Non-pigmented ciliary epithelial cell (primary cell): ENCODE measurements around the gene SLC2A13.
"Not testable (repeated sequence)": the region's sequence is repeated elsewhere in the genome, so short reads cannot be mapped to it uniquely, and the experiment has no call there.

ENCODE experiments used
- DNase-seq: peaks from one replicate; pipeline ENCODE4 v3.0.0-alpha.2; 2010; ENCODE audit warnings: low read depth

SLC2A13 gene

DNA sequence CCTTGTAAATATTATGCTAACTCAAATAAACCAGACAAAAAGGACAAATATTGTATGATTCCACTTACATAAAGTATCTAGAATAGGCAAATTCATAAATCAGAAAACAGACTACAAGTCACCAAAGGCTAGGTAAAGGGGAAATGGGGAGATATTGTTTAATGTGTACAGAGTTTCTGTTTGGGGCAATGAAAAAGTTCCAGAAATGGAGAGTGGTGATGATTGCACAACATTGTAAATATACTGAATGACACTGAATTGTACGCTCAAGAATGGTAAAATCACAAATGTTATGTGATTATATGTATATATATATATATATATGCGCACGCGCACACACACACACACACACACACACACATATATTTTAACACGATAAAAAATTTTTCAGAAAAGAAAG lies 182.5 kb downstream of the SLC2A13 start:
- DNase-seq = no peak

DNA sequence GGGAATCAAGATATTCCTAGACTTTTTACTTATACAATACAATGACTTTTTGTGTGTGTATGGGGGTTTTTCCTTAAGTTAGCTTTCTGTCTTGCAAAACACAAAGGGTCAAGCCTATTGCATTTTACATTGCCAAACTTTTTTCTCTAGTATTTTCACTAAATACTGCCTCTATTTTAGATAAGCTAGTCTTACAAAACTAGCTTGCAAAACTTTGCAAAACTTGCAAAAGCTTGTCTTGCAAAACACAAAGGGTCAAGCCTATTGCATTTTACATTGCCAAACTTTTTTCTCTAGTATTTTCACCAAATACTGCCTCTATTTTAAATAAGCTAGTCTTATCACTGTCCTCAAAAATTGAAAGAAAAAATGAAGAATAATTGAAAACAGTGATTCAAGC lies 183.3 kb downstream of the SLC2A13 start:
- DNase-seq = not testable (repeated sequence)

DNA sequence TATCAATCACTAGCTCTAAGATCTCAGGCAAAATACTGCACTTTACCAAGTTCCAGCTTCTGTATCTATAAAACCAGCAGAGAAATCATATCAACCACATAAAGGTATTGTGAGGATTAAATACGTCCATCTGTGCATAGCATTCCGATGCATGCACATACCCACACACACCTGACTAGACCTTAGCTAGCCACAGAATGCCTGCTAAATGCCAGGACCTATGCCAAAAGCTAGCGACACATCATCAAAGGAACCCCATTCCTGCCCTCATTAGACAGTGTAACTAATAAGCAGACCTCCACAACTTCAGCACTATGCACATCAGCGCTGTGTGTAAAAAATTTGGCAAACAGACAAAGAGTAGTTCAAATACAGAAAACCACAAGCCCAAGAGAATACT lies 185.2 kb downstream of the SLC2A13 start:
- DNase-seq = no peak

DNA sequence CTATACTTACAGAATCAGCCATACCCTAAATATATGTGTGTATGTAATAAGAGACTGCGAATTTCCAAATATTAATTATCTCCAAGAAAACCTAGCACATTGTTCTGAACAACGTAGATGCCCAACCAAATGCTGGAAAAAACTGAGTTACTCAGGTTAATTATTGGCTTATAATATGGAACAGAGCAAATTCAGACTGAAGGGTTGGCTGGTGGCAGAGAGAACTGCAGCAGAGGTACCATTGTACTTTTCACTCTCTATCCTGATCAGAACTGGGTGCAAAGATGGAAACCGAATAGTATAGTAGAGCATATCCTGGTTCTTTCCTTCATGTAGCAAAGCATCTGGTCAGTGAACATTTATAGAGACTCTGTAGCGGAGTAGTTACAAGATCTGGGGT lies 185.7 kb downstream of the SLC2A13 start:
- no peak for DNase-seq

DNA sequence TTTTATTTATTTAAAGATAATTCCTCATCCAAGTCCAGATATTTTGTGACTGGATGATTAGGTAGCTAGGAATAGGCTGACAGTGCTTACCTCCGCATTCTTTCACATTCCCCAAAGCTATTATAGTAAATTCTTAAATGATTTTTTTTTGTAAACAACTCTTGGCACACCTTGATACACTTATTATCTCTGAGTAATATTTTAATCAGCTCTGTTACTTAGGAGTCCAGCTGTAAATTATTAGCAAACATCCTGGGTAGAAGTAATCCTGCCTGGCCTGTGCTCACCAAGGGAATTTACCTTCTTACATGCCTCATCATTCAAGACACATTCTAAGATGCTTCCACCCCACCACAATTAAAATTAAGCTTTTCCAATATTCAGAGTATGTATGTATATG lies 186.1 kb downstream of the SLC2A13 start:
- no peak for DNase-seq

DNA sequence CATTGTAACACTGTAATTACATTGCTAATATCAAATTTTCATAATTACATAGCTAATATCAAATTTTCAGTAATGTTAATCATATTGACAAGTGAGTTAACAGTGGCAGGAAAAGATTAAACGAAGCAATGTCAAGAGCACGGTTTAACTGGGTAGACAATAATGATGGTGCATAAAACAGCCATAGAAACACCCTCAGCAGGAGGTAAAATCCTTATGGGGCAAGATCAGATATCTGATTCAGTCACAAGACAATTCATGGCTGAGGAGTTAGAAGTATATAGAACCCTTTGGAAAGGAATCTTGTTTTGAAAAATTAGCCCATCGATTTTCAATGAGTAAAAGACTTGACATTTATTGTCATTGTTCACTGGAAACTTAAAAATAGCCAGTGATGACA lies 190.6 kb downstream of the SLC2A13 start:
- no peak for DNase-seq

DNA sequence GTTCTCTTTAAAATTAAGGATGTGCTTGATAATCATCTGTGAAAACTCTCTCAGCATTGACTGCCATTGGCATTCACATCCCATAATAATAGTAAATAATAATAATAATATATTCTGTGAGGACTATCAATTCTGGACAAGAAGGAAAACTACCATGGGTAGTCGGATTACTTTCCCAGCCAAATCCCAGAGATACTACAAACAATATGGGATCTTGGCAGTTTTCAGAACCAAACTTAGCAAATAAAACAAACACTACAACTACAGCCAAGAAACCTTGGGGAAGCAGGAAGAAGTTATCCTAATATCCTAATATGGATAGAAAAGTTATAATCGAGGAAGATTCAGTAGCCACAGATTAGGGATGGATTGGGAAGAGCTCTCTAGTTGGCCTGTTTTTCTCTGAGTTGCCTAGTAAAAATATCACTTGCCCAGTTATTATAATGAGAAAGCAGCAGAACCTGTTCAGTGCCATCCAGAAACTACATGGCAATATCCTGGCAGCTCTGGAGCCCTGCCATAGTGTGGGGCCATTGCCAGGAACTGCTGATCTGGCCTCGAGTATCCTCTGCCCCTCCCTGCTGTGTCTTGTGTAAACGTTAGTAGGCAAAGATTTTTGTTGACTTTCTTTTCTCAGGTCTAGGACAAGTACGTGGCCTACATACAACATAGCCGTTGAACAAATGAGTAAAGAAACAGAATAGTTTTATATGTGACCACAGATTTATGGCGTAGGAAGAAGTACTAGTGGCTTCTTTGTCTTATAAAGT lies 193.5 kb downstream of the SLC2A13 start:
- no peak for DNase-seq

DNA sequence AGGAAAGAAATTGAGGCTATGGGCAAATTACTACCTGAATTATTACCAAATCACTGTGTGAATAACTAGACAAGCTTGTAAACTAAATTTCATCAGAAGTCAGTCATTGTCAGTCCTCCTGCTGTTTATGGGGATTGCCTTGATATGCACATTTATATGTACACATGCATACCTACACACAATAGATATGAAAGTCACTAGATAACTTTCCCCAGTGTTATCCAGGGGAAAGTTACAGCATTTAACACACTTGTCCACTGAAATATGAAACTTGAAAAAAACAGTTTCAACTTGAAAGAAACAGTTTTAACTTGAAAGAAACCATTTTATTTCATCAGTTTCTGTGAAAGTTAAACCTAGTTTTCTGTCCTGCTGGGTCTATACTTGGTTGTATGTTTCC lies 199.6 kb downstream of the SLC2A13 start:
- no peak for DNase-seq

DNA sequence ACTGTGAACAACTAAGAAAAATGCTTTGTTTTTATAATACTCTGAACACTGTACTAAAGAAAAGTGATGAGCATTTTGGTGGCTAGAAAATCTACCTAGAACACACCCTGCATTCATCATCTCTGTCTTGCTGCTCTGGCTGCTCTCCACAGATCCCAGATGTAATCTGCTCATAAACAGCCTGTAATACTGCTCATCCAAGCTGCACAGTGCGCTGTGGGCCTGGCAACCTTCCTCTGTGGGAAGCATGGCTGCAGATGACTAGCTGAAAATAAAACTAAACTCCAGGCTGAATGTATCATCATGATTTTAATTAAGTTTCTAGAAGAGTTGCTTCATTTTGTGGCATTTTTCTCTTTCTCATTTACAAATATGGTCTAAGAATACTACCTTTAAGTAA lies 200.7 kb downstream of the SLC2A13 start:
- DNase-seq = no peak

DNA sequence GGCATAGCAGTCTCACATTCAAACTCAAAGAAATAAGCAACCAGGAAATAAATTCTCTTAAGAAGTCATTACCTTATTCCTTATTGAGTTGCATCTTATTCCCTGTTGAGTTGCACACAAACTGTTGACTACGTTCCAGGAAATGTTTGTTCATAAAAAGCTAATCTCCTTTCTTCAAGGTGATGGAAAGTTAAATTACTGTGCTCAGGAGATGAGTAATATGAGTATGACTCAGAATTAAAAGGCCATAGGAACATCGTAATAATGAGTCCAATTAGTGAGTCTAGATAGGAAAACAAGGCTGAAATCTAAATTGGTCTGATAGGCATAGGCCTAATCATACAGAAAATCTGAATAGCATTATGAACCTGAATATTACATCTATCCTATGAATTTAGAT lies 203.1 kb downstream of the SLC2A13 start:
- no peak for DNase-seq

DNA sequence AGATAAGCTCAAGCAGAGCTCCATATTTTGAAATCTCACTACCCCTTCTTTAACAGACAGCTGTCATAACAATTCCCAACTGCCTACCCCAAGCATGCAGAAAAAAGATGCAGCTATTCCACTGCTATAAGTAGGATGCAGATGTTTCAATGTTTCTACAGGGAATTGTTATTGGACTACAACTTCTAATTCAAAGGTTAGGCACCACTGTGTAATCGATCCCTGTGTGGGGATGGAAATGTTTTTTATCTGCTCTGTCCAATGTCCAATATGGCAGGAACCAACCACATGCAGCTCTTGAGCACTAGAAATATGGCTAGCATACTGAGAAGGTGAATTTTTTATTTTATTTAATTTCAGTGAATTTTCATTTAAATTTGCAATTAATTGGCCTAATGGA lies 208.6 kb downstream of the SLC2A13 start:
- DNase-seq = no peak

DNA sequence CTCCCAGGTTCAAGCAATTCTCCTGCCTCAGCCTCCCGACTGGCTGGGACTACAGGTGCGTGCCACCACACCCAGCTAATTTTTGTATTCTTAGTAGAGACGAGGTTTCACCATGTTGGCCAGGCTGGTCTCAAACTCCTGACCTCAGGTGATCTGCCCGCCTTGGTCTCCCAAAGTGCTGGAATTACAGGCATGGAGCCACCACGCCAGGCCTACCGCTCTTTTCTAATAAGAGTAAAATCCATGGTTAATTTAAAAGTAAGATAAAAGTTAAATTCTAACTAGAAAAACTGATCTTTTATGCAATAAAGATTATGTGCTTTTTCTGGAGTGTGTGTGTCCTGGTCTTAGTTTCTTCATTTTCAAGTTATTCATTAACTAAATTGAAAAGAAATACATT lies 212.5 kb downstream of the SLC2A13 start:
- DNase-seq = not testable (repeated sequence)

DNA sequence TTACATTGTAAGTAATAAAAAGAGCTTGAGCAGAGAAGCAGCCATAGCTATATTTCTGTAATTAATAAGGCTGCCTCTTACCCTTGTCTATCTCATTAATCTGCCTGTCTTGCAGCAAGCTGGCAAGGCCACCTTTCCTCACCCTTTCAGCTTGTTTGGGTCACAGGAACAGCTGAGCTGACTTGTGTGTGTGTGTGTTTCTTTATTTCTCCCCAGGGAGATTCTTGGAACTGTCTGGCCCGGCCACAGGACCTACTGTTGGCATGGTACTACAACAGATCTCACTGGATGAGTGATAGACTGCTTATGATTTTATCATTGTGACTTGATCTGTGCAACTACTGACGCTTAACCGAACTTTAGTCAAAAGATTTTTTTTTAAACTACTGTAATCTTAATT lies 213.7 kb downstream of the SLC2A13 start:
- DNase-seq = no peak

DNA sequence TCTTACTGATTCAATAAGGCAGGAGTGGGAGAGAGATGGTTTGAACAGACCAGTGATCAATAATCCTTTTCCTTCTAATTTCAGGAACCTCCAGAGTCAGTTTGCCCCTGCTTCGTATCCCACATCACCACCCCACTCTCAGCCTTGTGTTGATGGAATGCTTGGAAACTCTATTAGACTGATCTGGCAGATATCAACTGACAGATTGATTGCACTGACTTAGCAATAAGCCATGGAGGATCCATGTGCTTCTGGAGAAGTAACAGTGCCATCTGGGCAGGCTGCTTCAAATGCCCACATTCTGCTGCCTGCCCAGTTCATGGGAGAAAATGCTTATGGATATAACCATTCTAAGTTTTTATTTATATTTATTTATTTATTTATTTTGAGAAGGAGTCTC lies 218.0 kb downstream of the SLC2A13 start:
- no peak for DNase-seq

DNA sequence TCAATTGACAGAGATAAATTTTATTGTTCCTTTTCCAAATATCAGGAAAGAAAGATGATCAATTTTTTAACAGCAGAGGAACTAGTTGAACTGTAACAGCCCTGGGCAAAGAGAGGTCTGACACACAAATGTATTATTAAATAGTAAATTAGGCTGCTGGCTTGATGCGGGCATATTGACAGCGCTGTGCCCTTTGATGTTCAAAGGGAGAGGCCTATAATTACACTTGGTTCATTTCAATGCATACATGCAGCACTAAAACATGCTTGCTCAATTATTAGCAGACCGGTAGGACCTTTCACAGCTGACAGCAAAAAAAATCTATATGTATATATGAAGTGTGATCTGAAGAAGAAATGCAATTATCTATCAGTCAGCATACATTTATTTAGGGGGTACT lies 219.8 kb downstream of the SLC2A13 start:
- no peak for DNase-seq

DNA sequence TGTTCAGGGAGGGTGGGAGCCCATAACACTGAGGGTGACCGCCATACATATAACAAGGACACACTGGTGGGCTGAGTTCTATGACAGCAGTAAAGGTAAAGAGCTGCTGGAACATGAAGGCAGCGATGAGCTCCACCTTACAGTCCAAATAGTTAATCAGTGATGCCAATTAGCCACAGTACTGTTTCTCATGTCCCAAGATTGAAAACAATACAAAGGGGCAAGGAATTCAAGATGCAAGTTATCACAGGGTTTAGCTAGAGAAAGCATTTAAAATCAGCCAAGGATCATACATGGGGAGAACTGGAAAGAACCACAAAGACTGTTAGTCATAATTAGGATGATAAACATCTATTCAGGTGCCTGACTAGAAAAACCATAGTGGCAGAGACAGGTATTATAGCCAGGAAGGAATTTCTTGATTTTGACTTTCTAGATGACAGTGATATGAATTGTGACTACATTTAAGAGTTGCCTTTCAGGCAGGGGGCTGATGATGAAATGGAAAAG lies 221.2 kb downstream of the SLC2A13 start:
- no peak for DNase-seq

DNA sequence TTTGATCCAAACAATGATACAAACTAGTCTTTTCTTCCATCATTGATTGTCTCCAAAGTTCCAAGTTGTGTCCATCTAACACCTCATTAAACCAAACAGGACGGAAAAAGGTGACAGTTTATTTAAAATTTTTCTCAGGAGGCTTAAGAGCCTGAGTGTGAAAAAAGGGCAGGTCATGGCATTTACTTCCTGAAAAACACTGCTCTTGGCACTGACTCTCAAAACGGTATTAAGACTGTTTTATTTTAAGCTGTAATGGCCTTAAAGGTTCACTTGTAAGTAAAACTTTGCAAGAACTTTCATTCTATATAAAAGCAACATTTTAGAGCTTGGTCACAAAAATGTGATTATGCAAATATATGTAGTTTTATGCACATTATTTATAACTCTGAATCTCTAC lies 222.5 kb downstream of the SLC2A13 start:
- no peak for DNase-seq

DNA sequence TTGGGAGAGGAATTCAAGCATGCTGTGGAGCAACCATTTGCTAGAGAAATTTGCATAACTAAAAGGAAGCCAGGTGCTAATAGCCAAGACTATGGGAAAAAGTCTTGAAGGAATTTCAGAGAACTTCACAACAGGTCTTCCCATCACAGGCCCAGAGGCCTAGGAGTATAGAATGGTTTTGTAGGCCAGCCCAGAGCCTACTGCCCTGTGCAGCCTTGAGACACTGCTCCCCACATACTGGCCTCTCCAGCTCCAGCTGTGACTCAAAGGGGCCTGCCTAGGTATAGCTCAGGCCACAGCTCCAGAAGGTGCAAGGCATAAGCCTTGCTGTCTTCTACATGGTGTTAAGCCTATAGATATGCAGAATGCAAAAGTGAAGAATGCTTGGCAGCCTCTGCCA lies 227.1 kb downstream of the SLC2A13 start:
- no peak for DNase-seq

DNA sequence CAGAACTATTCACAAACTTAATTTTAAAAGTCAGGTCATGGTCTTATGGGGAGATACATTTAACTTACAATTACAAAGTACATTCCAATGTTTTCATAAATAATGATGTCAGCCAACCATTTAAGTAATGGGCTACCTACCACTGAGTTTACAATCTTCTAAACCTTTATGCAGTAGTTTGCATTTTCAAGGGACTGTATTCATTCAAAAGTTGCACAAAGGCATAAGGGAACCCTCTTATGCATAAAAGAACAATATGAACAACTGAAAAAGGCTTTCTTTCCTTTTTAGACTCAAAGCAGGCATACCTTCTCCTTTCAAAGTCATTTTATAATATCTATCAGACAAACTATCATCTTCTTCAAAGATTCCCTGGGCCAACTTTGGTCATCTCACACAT lies 230.2 kb downstream of the SLC2A13 start:
- no peak for DNase-seq

DNA sequence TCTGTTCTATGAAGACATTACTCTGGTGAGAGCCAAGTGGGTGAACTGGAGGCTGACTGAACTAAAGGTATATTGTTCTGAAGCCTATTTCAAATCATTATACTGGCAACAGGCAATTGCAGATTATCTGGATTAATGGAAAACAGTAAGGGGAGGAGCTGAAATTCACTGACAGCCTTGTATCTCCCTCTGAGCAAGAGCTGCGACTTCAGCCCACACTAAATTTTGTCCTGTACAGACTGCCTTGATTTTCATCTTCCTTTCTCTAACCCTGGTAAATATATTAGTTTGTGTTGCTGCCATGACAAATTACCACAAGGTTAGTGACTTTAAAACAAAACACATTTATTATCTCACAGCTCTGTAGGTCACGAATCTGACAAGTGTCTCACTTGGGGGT lies 231.1 kb downstream of the SLC2A13 start:
- no peak for DNase-seq

DNA sequence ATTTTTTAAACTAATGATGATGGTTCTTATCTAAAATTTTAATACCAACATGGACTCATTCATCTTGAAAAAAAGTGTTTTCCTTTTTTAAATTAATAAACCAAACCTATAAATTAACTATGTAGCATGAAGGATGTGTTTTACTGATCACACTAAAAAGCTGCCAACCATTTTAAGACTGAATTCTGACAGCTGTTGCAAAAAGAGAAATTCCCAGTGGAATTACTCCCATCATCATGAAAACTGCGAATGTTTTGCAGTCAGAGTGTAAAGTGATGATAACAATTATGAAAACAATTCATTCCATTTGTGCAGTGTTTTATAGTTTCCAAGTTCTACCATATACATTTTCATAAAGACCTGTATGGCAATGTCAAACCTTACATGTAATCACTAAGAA lies 232.8 kb downstream of the SLC2A13 start:
- DNase-seq = no peak

DNA sequence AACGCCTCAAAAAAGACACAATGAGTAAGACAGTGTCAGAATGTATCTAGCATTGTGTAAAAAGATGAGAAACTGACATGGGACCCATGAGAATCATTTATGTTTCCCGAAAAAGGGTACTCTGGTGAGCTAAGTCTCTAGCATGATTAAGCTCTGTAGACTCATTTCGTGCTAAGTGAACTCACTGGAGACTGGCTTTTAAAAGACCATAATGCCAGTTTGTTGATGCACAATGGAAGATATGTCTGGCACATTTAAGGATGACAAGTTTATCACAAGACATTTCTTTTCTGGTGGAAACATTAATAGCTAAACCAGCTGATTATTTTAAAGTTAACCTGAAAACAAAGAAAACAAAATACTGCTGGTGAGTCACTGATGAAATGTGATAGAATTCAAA lies 233.5 kb downstream of the SLC2A13 start:
- DNase-seq = no peak

DNA sequence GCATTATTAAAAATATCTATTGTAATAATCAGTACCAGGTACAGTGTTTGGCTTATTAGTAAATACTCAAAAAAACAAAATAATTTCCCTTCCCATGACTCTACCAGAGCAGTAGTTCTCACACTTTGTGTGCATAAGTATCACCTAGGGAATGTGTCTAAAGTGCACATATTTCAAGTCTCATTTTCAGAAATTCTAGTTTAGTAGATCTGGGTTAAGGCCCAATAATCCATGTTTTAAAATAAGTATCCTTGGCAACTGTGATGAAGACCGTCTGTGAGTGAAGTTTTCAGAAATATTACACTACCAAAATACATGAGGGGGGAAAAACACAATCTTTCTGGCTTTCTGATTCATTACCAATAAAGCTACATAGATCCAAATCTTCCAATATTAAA lies 237.6 kb downstream of the SLC2A13 start:
- no peak for DNase-seq

DNA sequence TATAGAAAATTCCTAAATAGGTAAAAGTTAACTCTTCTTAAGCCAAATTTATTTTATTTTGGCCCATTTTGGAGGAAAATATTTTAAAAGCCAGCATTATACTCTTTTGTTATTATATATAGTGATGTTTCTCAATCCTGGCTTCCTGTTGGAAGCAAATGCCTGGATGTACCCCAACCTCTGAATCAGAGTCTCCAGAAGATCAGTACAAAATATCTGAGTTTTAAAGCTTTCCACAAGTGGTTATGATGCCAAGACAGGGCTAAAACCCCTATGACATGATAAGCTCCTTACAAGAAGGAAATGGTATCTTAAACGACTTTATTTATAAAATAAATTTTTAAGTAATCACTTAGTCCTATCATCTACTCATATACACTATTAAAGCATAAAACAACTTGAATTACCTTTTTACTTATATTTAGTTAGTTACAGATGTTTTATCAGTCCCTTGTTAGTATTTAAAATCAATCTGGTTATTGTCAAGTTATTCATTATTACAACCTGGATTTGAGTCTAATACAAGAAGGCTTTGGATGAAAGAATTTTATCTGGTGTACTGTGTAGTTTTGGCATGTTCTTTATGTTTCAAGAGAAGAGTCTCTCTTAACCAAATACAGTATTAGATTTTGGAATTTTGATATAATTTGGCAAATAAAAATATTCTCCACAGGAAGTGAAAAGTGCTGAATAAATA lies 238.1 kb downstream of the SLC2A13 start:
- DNase-seq = no peak
